Measurements from ENCODE around the gene WNK2.

Gene WNK2

DNA sequence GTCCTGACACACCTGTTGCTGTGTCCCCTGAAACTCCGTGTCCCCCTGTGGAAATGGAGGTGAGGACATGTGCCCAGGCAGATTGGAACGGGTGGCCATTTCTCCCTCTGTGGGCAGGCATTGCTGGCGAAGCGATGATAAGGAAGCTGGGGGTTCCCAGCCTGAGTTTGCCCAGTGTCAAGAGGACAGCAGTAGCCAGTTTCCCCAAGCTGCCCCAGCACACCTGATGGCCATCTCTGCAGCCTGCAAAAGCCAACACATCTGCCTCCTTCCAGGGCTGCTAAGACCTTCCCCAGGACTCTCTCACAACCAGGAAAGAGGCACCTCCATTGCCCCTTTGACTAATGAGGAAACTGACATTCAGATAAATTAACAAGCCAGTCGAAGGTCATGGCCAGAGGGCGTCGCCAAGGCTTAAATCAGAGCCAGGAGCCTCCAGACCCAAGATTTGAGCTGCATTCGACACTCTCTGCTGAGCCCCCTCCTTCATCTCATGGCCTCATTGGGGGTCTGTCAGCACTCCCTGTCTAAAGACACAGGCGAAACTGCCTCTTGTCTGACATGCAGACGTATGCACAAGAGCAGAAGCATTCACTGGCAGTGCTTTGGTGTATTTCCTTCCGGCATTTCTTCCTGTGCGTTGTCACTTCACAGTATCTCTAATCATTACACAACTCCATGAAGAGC lies 10.4 kb upstream of the WNK2 start:
- no peak overlapping the region for H3K4me3 ChIP-seq (replicated peaks; ENCODE audit: insufficient read depth, low read length)
- peak in 1 of 2 experiments; percentile 22 for DNase-seq (ENCODE audit: low read depth in 1 of 2, low spot score in 1 of 2)
- H3K27ac ChIP-seq (replicated peaks): no peak overlapping the region

DNA sequence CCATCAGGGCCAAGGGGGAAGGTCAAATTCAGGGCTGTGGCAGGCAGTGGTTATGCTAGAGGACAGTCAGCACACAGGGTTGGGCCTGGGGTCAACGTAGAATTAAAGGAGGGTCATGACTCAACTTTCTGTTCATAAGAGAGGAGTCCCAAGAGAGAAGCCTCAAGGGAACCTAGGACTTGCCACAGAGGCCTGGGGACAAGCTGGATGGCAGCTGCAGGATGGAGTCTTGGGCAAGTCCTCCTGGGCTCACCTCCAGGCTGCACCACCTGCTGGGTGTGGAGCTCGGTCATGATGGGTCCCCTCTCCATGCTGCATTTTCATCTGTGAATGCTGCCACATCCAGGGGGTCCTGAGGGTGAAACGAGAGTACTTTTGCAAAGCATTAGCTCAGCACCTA lies 9.0 kb upstream of the WNK2 start:
- TF ChIP-seq, protein P1, sequence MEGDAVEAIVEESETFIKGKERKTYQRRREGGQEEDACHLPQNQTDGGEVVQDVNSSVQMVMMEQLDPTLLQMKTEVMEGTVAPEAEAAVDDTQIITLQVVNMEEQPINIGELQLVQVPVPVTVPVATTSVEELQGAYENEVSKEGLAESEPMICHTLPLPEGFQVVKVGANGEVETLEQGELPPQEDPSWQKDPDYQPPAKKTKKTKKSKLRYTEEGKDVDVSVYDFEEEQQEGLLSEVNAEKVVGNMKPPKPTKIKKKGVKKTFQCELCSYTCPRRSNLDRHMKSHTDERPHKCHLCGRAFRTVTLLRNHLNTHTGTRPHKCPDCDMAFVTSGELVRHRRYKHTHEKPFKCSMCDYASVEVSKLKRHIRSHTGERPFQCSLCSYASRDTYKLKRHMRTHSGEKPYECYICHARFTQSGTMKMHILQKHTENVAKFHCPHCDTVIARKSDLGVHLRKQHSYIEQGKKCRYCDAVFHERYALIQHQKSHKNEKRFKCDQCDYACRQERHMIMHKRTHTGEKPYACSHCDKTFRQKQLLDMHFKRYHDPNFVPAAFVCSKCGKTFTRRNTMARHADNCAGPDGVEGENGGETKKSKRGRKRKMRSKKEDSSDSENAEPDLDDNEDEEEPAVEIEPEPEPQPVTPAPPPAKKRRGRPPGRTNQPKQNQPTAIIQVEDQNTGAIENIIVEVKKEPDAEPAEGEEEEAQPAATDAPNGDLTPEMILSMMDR (IDR thresholded peaks at IDR 0.05; ENCODE audit: insufficient read depth, low read length): no peak
- TF ChIP-seq, protein P2, sequence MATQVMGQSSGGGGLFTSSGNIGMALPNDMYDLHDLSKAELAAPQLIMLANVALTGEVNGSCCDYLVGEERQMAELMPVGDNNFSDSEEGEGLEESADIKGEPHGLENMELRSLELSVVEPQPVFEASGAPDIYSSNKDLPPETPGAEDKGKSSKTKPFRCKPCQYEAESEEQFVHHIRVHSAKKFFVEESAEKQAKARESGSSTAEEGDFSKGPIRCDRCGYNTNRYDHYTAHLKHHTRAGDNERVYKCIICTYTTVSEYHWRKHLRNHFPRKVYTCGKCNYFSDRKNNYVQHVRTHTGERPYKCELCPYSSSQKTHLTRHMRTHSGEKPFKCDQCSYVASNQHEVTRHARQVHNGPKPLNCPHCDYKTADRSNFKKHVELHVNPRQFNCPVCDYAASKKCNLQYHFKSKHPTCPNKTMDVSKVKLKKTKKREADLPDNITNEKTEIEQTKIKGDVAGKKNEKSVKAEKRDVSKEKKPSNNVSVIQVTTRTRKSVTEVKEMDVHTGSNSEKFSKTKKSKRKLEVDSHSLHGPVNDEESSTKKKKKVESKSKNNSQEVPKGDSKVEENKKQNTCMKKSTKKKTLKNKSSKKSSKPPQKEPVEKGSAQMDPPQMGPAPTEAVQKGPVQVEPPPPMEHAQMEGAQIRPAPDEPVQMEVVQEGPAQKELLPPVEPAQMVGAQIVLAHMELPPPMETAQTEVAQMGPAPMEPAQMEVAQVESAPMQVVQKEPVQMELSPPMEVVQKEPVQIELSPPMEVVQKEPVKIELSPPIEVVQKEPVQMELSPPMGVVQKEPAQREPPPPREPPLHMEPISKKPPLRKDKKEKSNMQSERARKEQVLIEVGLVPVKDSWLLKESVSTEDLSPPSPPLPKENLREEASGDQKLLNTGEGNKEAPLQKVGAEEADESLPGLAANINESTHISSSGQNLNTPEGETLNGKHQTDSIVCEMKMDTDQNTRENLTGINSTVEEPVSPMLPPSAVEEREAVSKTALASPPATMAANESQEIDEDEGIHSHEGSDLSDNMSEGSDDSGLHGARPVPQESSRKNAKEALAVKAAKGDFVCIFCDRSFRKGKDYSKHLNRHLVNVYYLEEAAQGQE (IDR thresholded peaks at IDR 0.05; ENCODE audit: insufficient replicate concordance, low read depth): no peak
- no peak for TF ChIP-seq SPI1 (IDR thresholded peaks at IDR 0.05; ENCODE audit: borderline replicate concordance, low read depth)
- TF ChIP-seq POLR2AphosphoS5 (IDR thresholded peaks at IDR 0.05; ENCODE audit: low read depth): no peak
- no peak for TF ChIP-seq GABPA (IDR thresholded peaks at IDR 0.05; ENCODE audit: low read depth)
- H3K27me3 ChIP-seq (ENCODE audit: insufficient read depth, poor library complexity, severe bottlenecking): no peaks in the 10 kb centered on the region

More for the DNA sequence above, 10.4 kb upstream of the WNK2 start:
- H3K27me3 ChIP-seq (ENCODE audit: insufficient read depth, poor library complexity, severe bottlenecking): no peaks in the 10 kb centered on the region
- TF ChIP-seq, protein P2 (IDR thresholded peaks at IDR 0.05; ENCODE audit: insufficient replicate concordance, low read depth): no peak
- no peak for TF ChIP-seq GABPA (IDR thresholded peaks at IDR 0.05; ENCODE audit: low read depth)
- TF ChIP-seq SPI1 (IDR thresholded peaks at IDR 0.05; ENCODE audit: borderline replicate concordance, low read depth): no peak
- TF ChIP-seq POLR2AphosphoS5 (IDR thresholded peaks at IDR 0.05; ENCODE audit: low read depth): no peak
- TF ChIP-seq, protein P1 (IDR thresholded peaks at IDR 0.05; ENCODE audit: insufficient read depth, low read length): no peak

DNA sequence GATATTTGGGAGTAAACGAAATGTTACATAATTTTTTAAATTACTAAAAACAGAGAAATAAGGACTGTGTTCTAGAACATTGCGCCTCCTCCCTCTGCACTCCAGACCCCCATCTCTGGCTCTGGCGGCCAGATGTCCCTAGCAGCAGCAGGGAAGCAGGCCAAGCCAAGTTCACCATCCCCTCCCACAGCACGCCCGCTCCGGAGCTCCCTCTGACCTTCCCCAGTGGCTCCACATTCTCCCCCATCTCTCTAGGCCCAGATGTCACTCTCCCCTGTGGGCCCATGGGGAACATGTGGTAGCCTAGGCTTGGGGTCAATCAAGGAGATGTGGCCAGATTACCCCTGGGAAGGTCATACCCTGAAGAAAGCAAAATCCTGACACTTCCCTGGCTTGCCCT lies 6.3 kb upstream of the WNK2 start:
- TF ChIP-seq, protein P2 (IDR thresholded peaks at IDR 0.05; ENCODE audit: insufficient replicate concordance, low read depth): no peak
- TF ChIP-seq SPI1 (IDR thresholded peaks at IDR 0.05; ENCODE audit: borderline replicate concordance, low read depth): no peak
- TF ChIP-seq POLR2AphosphoS5 (IDR thresholded peaks at IDR 0.05; ENCODE audit: low read depth): no peak
- TF ChIP-seq GABPA (IDR thresholded peaks at IDR 0.05; ENCODE audit: low read depth): no peak
- TF ChIP-seq, protein P1 (IDR thresholded peaks at IDR 0.05; ENCODE audit: insufficient read depth, low read length): no peak
- Histone ChIP-seq H3K27ac (replicated peaks) (no peak overlapping the region), H3K4me3 (replicated peaks; ENCODE audit: insufficient read depth, low read length) (no peak overlapping the region), H3K27me3 (ENCODE audit: insufficient read depth, poor library complexity, severe bottlenecking) (peaks cover 15% of the 10 kb centered on the region)
- DNase-seq (ENCODE audit: low read depth in 1 of 2, low spot score in 1 of 2): no peak

More for the DNA sequence above, 9.0 kb upstream of the WNK2 start:
- DNase-seq (ENCODE audit: low read depth in 1 of 2, low spot score in 1 of 2): no peak
- Histone ChIP-seq H3K27ac (replicated peaks) (no peak overlapping the region), H3K4me3 (replicated peaks; ENCODE audit: insufficient read depth, low read length) (no peak overlapping the region)

Measured in HL-60 (cell line).